ENCODE results near the gene DLK1.

DLK1 gene

DNA sequence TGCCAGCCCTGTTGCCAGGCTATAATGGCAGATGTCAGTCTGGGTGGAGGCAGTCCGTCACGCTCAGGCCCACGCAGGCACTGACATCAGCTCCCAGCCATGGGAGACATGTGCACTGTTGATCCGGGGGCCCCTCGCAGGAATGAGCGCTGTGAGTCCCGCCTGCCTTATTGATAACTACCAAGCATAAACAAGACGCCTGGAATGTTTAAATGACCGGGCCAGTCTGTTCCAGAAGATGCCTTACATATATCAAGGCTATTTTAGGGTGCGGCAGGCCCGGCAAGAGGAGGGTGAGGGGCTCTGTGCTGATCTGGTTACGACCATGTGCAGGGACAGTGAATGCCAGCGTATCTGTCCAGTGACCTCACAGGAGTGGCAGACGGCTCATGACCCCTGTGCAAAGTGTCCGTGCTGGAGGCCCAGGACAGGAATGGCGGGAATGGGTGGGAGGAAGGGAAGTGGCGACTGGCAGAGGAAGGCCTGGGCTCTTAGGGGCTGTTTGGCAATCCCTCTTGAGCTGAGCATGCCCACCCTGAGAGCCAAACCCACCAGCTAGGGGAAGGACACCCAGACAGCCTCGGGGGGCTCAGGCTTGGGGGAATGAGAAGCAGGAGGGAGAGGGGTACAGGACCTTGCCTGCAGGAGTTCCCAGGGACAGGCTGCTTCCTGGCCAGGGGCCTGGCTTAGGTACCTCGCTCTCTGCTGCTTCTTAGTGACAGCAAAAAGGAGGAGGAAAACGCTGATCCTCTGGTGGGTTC lies 49.3 kb downstream of the DLK1 start:
- Histone ChIP-seq H3K27me3 (ENCODE audit: control insufficient read depth in 2 of 2, insufficient read depth in 2 of 2, low read length in 2 of 2) (peaks cover 0 to 4% of the 10 kb centered on the region in 2 donors), H3K9ac (ENCODE audit: low read depth in 1 of 2, low read length in 2 of 2) (no peak overlapping the region), H3K9me3 (ENCODE audit: control insufficient read depth in 2 of 2, low read length in 2 of 2) (no peaks in the 10 kb centered on the region), H3K4me1 (ENCODE audit: control insufficient read depth in 2 of 2, insufficient read depth in 2 of 2, low read length in 2 of 2) (no peaks in the 10 kb centered on the region), H3K27ac (ENCODE audit: low read depth in 2 of 2, low read length in 2 of 2) (no peak overlapping the region), H3K4me3 (ENCODE audit: low read length in 2 of 2) (no peak overlapping the region), H3K36me3 (ENCODE audit: control insufficient read depth in 2 of 2, insufficient read depth in 2 of 2, low read length in 2 of 2) (no peaks in the 10 kb centered on the region)

DNA sequence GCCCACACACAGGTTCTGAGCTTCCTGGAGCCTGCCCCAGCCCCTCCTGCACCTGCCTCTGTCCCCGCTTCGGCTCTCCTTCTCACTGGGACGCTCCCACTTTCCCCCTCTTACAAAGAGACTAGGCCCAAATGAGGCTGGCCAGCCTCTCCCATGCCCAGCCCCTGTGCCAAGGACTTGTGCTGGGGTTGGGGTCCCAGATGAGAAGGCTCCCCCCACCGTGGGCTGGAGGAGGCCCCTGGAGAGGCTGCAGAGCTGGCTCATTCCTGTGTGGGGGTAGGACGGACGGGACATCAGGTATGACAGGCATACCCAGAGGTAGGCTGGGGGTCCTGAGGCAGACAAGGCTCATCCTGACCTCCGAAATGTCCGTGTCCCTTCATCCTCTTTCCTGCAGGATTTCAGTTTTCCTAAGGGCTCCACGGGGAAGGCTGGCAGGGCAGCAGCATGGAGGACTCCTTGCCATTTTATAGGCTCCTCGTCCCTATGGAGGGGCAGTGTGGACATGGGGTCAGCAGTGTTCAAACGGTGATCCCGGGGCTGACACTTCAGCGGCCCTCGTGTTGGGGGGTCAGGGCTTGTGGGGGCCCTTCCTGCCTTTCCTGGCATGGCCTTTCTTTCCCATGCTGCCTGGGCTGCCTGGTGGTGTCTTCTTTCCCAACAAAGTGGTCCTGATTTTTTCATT lies 50.1 kb downstream of the DLK1 start:
- H3K36me3 ChIP-seq (ENCODE audit: control insufficient read depth in 2 of 2, insufficient read depth in 2 of 2, low read length in 2 of 2), result no peaks in the 10 kb centered on the region
- H3K27ac ChIP-seq (ENCODE audit: low read depth in 2 of 2, low read length in 2 of 2), result no peak overlapping the region
- H3K27me3 ChIP-seq (ENCODE audit: control insufficient read depth in 2 of 2, insufficient read depth in 2 of 2, low read length in 2 of 2), result peaks cover 0 to 4% of the 10 kb centered on the region in 2 donors
- no peaks in the 10 kb centered on the region for H3K9me3 ChIP-seq (ENCODE audit: control insufficient read depth in 2 of 2, low read length in 2 of 2)
- H3K9ac ChIP-seq (ENCODE audit: low read depth in 1 of 2, low read length in 2 of 2), result no peak overlapping the region
- no peaks in the 10 kb centered on the region for H3K4me1 ChIP-seq (ENCODE audit: control insufficient read depth in 2 of 2, insufficient read depth in 2 of 2, low read length in 2 of 2)
- no peak overlapping the region for H3K4me3 ChIP-seq (ENCODE audit: low read length in 2 of 2)

DNA sequence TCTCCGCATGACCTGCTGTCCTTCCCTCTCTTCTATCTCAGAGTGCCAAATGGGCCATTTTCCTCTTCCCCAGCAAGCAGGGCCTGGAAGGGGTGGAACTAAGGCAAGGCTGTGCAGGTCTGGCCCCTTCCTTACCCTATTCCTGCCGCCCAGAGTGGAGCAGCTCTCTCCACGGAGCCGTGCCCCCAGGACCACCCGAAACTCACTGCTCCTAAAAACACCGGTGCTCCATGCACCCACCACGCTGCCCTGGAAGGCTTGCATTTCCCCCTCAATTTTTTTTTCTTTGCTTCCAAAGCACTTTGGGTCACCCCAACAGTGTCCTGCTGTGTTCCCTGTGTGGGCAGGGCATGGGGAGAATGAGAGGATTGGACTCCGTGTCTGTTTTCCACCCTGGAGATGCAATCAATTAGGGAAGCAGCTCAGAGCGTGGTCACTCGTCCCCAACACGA lies 50.7 kb downstream of the DLK1 start:
- H3K4me3 ChIP-seq (ENCODE audit: low read length in 2 of 2), result no peak overlapping the region
- H3K27ac ChIP-seq (ENCODE audit: low read depth in 2 of 2, low read length in 2 of 2), result no peak overlapping the region
- H3K9me3 ChIP-seq (ENCODE audit: control insufficient read depth in 2 of 2, low read length in 2 of 2), result no peaks in the 10 kb centered on the region
- no peaks in the 10 kb centered on the region for H3K4me1 ChIP-seq (ENCODE audit: control insufficient read depth in 2 of 2, insufficient read depth in 2 of 2, low read length in 2 of 2)
- peaks cover 0 to 4% of the 10 kb centered on the region in 2 donors for H3K27me3 ChIP-seq (ENCODE audit: control insufficient read depth in 2 of 2, insufficient read depth in 2 of 2, low read length in 2 of 2)
- H3K9ac ChIP-seq (ENCODE audit: low read depth in 1 of 2, low read length in 2 of 2), result no peak overlapping the region
- no peaks in the 10 kb centered on the region for H3K36me3 ChIP-seq (ENCODE audit: control insufficient read depth in 2 of 2, insufficient read depth in 2 of 2, low read length in 2 of 2)

DNA sequence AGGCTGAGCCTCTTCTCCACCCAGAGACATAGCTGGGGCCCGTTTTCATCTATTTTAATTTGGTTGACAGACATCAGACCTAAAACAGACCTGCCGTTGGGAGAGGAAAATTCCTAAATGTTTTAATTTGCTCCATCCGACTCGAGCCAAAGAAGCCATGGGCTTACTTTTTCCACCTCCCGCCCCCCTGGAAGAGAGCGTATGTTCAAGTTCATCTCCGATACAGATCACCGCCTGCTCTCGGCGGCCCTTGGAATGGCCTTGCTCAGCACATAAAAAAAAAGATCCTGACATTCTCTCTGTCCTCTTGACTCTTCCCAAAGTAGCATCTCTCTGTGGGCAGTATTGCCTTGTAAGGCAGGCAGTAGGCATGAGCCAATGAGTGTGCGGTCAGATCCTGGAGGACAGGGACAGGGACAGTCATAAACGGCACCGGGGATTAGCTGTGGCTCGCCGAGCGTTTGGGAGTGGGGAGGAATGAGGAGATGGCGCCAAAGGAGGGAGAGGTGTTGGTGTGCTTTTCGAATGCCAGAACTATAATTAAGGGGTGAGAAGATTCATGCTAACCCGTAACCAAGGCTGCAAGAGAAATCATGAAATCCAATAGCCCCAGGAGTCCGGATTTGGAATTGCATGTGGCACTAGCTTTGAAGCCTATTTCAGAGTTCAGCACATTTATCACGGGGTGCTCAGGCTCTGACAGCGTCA lies 51.3 kb downstream of the DLK1 start:
- Histone ChIP-seq H3K4me1 (ENCODE audit: control insufficient read depth in 2 of 2, insufficient read depth in 2 of 2, low read length in 2 of 2) (no peaks in the 10 kb centered on the region), H3K9ac (ENCODE audit: low read depth in 1 of 2, low read length in 2 of 2) (no peak overlapping the region), H3K9me3 (ENCODE audit: control insufficient read depth in 2 of 2, low read length in 2 of 2) (no peaks in the 10 kb centered on the region), H3K27ac (ENCODE audit: low read depth in 2 of 2, low read length in 2 of 2) (no peak overlapping the region), H3K27me3 (ENCODE audit: control insufficient read depth in 2 of 2, insufficient read depth in 2 of 2, low read length in 2 of 2) (peaks cover 0 to 4% of the 10 kb centered on the region in 2 donors), H3K36me3 (ENCODE audit: control insufficient read depth in 2 of 2, insufficient read depth in 2 of 2, low read length in 2 of 2) (no peaks in the 10 kb centered on the region), H3K4me3 (ENCODE audit: low read length in 2 of 2) (no peak overlapping the region)

DNA sequence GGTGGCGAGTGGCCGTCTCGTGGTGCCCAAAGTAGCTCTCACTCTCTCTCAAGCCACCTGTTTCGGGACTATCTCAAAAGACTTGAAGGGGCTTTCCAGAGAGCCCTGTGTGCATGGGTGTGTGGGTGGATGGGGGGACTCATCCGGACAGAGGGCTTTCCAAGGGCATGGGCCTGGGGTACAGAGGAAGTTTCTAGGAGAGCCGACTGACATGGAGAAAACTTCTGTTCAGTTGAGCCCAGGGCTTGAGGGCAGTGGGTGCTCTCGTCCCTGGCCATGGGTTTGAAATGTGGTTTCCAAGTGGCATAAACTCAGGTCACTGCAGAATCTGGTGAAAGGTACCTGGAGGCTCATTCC lies 51.8 kb downstream of the DLK1 start:
- Histone ChIP-seq H3K9ac (ENCODE audit: low read depth in 1 of 2, low read length in 2 of 2) (no peak overlapping the region), H3K36me3 (ENCODE audit: control insufficient read depth in 2 of 2, insufficient read depth in 2 of 2, low read length in 2 of 2) (no peaks in the 10 kb centered on the region), H3K4me3 (ENCODE audit: low read length in 2 of 2) (no peak overlapping the region), H3K4me1 (ENCODE audit: control insufficient read depth in 2 of 2, insufficient read depth in 2 of 2, low read length in 2 of 2) (no peaks in the 10 kb centered on the region), H3K27ac (ENCODE audit: low read depth in 2 of 2, low read length in 2 of 2) (no peak overlapping the region), H3K9me3 (ENCODE audit: control insufficient read depth in 2 of 2, low read length in 2 of 2) (no peaks in the 10 kb centered on the region), H3K27me3 (ENCODE audit: control insufficient read depth in 2 of 2, insufficient read depth in 2 of 2, low read length in 2 of 2) (peaks cover 0 to 4% of the 10 kb centered on the region in 2 donors)

- Histone ChIP-seq H3K4me1 (ENCODE audit: control insufficient read depth in 2 of 2, insufficient read depth in 2 of 2, low read length in 2 of 2) (no peaks in the 10 kb centered on the region), H3K9ac (ENCODE audit: low read depth in 1 of 2, low read length in 2 of 2) (no peak overlapping the region), H3K36me3 (ENCODE audit: control insufficient read depth in 2 of 2, insufficient read depth in 2 of 2, low read length in 2 of 2) (no peaks in the 10 kb centered on the region), H3K9me3 (ENCODE audit: control insufficient read depth in 2 of 2, low read length in 2 of 2) (no peaks in the 10 kb centered on the region), H3K4me3 (ENCODE audit: low read length in 2 of 2) (no peak overlapping the region), H3K27ac (ENCODE audit: low read depth in 2 of 2, low read length in 2 of 2) (no peak overlapping the region), H3K27me3 (ENCODE audit: control insufficient read depth in 2 of 2, insufficient read depth in 2 of 2, low read length in 2 of 2) (peaks cover 0 to 4% of the 10 kb centered on the region in 2 donors)
These were observed 52.4 kb downstream of the DLK1 start for GRCh38 chr14:100778951-100779690.

DNA sequence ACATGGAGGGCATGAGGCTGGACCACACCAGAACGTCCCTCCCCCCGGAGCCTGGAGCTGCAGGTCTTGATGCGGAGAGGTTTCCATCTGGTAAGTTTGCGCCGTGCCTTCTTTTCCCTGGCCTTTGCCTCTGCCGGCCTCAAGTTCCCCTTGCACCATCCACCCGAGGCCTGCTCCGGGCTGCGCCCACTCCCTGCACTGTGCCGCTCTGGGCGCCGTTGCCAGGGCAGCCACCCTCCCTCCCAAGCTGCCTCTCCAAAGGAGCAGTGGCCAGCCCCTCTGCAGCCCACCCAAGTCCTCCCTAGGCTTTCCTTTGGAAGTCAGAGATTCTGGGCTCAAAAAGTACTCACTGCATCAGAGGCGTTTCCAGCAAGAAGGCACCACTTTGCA lies 53.0 kb downstream of the DLK1 start:
- H3K27me3 ChIP-seq (ENCODE audit: control insufficient read depth in 2 of 2, insufficient read depth in 2 of 2, low read length in 2 of 2), result peaks cover 0 to 4% of the 10 kb centered on the region in 2 donors
- no peaks in the 10 kb centered on the region for H3K36me3 ChIP-seq (ENCODE audit: control insufficient read depth in 2 of 2, insufficient read depth in 2 of 2, low read length in 2 of 2)
- no peaks in the 10 kb centered on the region for H3K9me3 ChIP-seq (ENCODE audit: control insufficient read depth in 2 of 2, low read length in 2 of 2)
- no peaks in the 10 kb centered on the region for H3K4me1 ChIP-seq (ENCODE audit: control insufficient read depth in 2 of 2, insufficient read depth in 2 of 2, low read length in 2 of 2)
- H3K27ac ChIP-seq (ENCODE audit: low read depth in 2 of 2, low read length in 2 of 2), result no peak overlapping the region
- H3K9ac ChIP-seq (ENCODE audit: low read depth in 1 of 2, low read length in 2 of 2), result no peak overlapping the region
- H3K4me3 ChIP-seq (ENCODE audit: low read length in 2 of 2), result no peak overlapping the region

DNA sequence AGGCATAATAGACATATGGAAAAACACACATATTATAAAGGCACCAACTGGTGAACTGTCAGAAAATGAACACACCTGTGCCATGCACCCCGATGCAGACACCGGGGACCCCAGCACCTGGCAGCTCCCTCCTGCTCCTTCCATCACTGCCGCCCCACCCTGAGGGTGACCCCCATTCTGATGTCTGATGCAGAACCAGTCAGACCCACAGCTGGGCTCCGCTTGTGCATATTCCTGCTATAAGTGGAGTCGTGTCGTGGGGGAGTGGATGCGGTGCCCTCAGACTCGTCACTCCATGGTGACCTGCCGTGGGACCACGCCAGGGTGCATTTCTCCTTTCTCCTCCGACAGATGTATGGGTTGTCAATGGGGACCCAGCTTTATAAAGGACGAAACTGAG lies 53.6 kb downstream of the DLK1 start:
- no peaks in the 10 kb centered on the region for H3K9me3 ChIP-seq (ENCODE audit: control insufficient read depth in 2 of 2, low read length in 2 of 2)
- H3K4me3 ChIP-seq (ENCODE audit: low read length in 2 of 2), result no peak overlapping the region
- H3K36me3 ChIP-seq (ENCODE audit: control insufficient read depth in 2 of 2, insufficient read depth in 2 of 2, low read length in 2 of 2), result no peaks in the 10 kb centered on the region
- H3K4me1 ChIP-seq (ENCODE audit: control insufficient read depth in 2 of 2, insufficient read depth in 2 of 2, low read length in 2 of 2), result no peaks in the 10 kb centered on the region
- H3K27me3 ChIP-seq (ENCODE audit: control insufficient read depth in 2 of 2, insufficient read depth in 2 of 2, low read length in 2 of 2), result peaks cover 0 to 4% of the 10 kb centered on the region in 2 donors
- no peak overlapping the region for H3K9ac ChIP-seq (ENCODE audit: low read depth in 1 of 2, low read length in 2 of 2)
- no peak overlapping the region for H3K27ac ChIP-seq (ENCODE audit: low read depth in 2 of 2, low read length in 2 of 2)

GRCh38 chr14:100780646-100781355 lies 54.1 kb downstream of the DLK1 start:
- H3K9ac ChIP-seq (ENCODE audit: low read depth in 1 of 2, low read length in 2 of 2), result no peak overlapping the region
- no peaks in the 10 kb centered on the region for H3K36me3 ChIP-seq (ENCODE audit: control insufficient read depth in 2 of 2, insufficient read depth in 2 of 2, low read length in 2 of 2)
- no peaks in the 10 kb centered on the region for H3K9me3 ChIP-seq (ENCODE audit: control insufficient read depth in 2 of 2, low read length in 2 of 2)
- H3K4me1 ChIP-seq (ENCODE audit: control insufficient read depth in 2 of 2, insufficient read depth in 2 of 2, low read length in 2 of 2), result no peaks in the 10 kb centered on the region
- H3K4me3 ChIP-seq (ENCODE audit: low read length in 2 of 2), result no peak overlapping the region
- H3K27me3 ChIP-seq (ENCODE audit: control insufficient read depth in 2 of 2, insufficient read depth in 2 of 2, low read length in 2 of 2), result peaks cover 0 to 4% of the 10 kb centered on the region in 2 donors
- no peak overlapping the region for H3K27ac ChIP-seq (ENCODE audit: low read depth in 2 of 2, low read length in 2 of 2)
